Measurements from ENCODE around the gene PTPRN2. TPM values are rescaled to one million over a fixed set of nuclear protein-coding genes. Genes with fewer than 3 reads are reported as not detected.

PTPRN2 gene
- total and polyA plus RNA-seq, 9 of the 15 experiments (the other 6 are each of a cell fraction or from before 2014, with no cell fraction given) = not detected

DNA sequence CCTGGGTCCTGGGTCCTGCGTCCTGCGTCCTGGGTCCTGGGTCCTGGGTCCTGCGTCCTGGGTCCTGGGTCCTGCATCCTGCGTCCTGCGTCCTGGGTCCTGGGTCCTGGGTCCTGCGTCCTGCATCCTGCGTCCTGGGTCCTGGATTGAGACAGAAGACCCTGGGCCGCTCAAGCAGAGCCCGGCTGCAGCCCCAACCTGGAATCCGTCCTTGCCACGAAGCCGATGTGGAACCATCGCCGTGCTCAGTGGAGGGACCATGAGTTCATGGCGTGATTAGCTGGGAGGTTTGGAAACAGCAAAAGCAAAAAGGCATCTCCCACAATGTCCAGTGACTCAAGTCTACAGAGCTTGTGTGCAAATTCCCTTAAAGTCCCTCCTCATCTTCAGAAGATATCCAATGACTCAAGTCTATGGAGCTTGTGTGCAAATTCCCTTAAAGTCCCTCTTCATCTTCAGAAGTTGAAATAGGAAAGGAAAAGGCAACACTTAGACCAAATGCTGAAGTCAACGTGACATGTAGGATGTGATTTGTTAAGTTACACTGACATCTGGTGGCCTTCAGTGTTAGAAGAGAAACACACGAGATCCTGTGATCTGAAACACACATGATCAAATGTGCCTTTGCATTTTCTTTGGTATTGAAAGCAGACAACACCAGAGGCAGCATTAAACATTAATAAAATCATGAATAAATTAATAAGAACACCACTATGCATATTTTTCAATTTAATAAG is 179.9 kb downstream of the PTPRN2 start (continued):
- TF ChIP-seq, protein P1, sequence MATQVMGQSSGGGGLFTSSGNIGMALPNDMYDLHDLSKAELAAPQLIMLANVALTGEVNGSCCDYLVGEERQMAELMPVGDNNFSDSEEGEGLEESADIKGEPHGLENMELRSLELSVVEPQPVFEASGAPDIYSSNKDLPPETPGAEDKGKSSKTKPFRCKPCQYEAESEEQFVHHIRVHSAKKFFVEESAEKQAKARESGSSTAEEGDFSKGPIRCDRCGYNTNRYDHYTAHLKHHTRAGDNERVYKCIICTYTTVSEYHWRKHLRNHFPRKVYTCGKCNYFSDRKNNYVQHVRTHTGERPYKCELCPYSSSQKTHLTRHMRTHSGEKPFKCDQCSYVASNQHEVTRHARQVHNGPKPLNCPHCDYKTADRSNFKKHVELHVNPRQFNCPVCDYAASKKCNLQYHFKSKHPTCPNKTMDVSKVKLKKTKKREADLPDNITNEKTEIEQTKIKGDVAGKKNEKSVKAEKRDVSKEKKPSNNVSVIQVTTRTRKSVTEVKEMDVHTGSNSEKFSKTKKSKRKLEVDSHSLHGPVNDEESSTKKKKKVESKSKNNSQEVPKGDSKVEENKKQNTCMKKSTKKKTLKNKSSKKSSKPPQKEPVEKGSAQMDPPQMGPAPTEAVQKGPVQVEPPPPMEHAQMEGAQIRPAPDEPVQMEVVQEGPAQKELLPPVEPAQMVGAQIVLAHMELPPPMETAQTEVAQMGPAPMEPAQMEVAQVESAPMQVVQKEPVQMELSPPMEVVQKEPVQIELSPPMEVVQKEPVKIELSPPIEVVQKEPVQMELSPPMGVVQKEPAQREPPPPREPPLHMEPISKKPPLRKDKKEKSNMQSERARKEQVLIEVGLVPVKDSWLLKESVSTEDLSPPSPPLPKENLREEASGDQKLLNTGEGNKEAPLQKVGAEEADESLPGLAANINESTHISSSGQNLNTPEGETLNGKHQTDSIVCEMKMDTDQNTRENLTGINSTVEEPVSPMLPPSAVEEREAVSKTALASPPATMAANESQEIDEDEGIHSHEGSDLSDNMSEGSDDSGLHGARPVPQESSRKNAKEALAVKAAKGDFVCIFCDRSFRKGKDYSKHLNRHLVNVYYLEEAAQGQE (IDR thresholded peaks at IDR 0.05; ENCODE audit: borderline replicate concordance) = peak; percentile 55; the same call in 1 of the 2 replicates
- TF ChIP-seq, protein P1 (CRISPR knock-in tag; IDR thresholded peaks at IDR 0.05; ENCODE audit: low read depth) = no peak
- TF ChIP-seq RFX1 (IDR thresholded peaks at IDR 0.05) (no peak), ELF4 (CRISPR knock-in tag; IDR thresholded peaks at IDR 0.05) (0 out of 2 replicates have a peak, but pooled peaks have one; percentile 27), FOXK2 (conservative IDR thresholded peaks at IDR 0.05 in 1 of 2, IDR thresholded peaks at IDR 0.05 in 1 of 2; ENCODE audit: low read depth in 2 of 2) (peak; percentile 50 to 51; a peak in 2 of 4 replicates), SMC3 (conservative IDR thresholded peaks at IDR 0.05; ENCODE audit: insufficient read depth, low read depth, low read length) (peak; percentile 56; the same call in 1 of the 2 replicates)
- TF ChIP-seq, protein P2, sequence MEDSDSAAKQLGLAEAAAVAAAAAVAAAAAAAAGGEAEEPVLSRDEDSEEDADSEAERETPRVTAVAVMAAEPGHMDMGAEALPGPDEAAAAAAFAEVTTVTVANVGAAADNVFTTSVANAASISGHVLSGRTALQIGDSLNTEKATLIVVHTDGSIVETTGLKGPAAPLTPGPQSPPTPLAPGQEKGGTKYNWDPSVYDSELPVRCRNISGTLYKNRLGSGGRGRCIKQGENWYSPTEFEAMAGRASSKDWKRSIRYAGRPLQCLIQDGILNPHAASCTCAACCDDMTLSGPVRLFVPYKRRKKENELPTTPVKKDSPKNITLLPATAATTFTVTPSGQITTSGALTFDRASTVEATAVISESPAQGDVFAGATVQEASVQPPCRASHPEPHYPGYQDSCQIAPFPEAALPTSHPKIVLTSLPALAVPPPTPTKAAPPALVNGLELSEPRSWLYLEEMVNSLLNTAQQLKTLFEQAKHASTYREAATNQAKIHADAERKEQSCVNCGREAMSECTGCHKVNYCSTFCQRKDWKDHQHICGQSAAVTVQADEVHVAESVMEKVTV (CRISPR knock-in tag; IDR thresholded peaks at IDR 0.05) = peak; percentile 74
